HG03039 (cell line): Measurements from ENCODE around the gene SPEM1.

Experiments
- ATAC-seq: cut with Tn5 transposase; IDR thresholded peaks from one replicate; pipeline ENCODE4 v1.9.1; 2021; ENCODE audit warnings: mild to moderate bottlenecking, moderate library complexity; ENCODE audit not compliant: unreplicated experiment

SPEM1 gene

GRCh38 chr17:7419819-7420610 lies at the start of gene SPEM1:
Gene SPEM1 (plus strand): TSS chr17:7420324. CDS start chr17:7420385, 61 bp downstream.
- ATAC-seq = no peak

GRCh38 chr17:7370853-7371252 lies 49.3 kb upstream of the SPEM1 start:
- no peak for ATAC-seq

GRCh38 chr17:7374353-7374752 lies 45.8 kb upstream of the SPEM1 start:
- no peak for ATAC-seq

- ATAC-seq = no peak
Observed at GRCh38 chr17:7379134-7379533, 41.0 kb upstream of the SPEM1 start.

- ATAC-seq = no peak
Observed at GRCh38 chr17:7380321-7380720, 39.8 kb upstream of the SPEM1 start.

GRCh38 chr17:7380855-7381683 lies 39.1 kb upstream of the SPEM1 start, which contains the start of gene TNK1:
Gene TNK1 (plus strand): TSS chr17:7381089. CDS start chr17:7382927, 1,838 bp downstream.
- no peak for ATAC-seq

GRCh38 chr17:7382901-7383300 lies 37.2 kb upstream of the SPEM1 start:
- no peak for ATAC-seq

GRCh38 chr17:7383371-7383741 lies 36.8 kb upstream of the SPEM1 start:
- no peak for ATAC-seq

- peak; percentile 57 for ATAC-seq
Observed at GRCh38 chr17:7383742-7384488, 36.2 kb upstream of the SPEM1 start.

GRCh38 chr17:7384489-7385081 lies 35.5 kb upstream of the SPEM1 start:
- no peak for ATAC-seq

- ATAC-seq = no peak
Observed at GRCh38 chr17:7388856-7389255, 31.3 kb upstream of the SPEM1 start.

- ATAC-seq = no peak
Observed at GRCh38 chr17:7389924-7390910, 29.9 kb upstream of the SPEM1 start.

- no peak for ATAC-seq
Observed at GRCh38 chr17:7391307-7391706, 28.8 kb upstream of the SPEM1 start.

- ATAC-seq = no peak
Observed at GRCh38 chr17:7392696-7393612, 27.2 kb upstream of the SPEM1 start.

- ATAC-seq = peak; percentile 29
Observed at GRCh38 chr17:7393613-7394451, 26.3 kb upstream of the SPEM1 start.

GRCh38 chr17:7394452-7395191 lies 25.5 kb upstream of the SPEM1 start, which contains the start of gene PLSCR3:
Gene PLSCR3 (minus strand): TSS chr17:7394525. CDS start chr17:7394110, 415 bp downstream.
- ATAC-seq = peak; percentile 64

GRCh38 chr17:7396147-7396546 lies 24.0 kb upstream of the SPEM1 start:
- no peak for ATAC-seq
